ENCODE data around the gene EIF5B. TPM values are rescaled to one million over a fixed set of nuclear protein-coding genes. Genes with fewer than 3 reads are reported as not detected.
"Not testable (repeated sequence)": the region's sequence is repeated elsewhere in the genome, so short reads cannot be mapped to it uniquely, and the experiment has no call there.

EIF5B gene, protein sequence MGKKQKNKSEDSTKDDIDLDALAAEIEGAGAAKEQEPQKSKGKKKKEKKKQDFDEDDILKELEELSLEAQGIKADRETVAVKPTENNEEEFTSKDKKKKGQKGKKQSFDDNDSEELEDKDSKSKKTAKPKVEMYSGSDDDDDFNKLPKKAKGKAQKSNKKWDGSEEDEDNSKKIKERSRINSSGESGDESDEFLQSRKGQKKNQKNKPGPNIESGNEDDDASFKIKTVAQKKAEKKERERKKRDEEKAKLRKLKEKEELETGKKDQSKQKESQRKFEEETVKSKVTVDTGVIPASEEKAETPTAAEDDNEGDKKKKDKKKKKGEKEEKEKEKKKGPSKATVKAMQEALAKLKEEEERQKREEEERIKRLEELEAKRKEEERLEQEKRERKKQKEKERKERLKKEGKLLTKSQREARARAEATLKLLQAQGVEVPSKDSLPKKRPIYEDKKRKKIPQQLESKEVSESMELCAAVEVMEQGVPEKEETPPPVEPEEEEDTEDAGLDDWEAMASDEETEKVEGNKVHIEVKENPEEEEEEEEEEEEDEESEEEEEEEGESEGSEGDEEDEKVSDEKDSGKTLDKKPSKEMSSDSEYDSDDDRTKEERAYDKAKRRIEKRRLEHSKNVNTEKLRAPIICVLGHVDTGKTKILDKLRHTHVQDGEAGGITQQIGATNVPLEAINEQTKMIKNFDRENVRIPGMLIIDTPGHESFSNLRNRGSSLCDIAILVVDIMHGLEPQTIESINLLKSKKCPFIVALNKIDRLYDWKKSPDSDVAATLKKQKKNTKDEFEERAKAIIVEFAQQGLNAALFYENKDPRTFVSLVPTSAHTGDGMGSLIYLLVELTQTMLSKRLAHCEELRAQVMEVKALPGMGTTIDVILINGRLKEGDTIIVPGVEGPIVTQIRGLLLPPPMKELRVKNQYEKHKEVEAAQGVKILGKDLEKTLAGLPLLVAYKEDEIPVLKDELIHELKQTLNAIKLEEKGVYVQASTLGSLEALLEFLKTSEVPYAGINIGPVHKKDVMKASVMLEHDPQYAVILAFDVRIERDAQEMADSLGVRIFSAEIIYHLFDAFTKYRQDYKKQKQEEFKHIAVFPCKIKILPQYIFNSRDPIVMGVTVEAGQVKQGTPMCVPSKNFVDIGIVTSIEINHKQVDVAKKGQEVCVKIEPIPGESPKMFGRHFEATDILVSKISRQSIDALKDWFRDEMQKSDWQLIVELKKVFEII
- 100 to 1,000 TPM; 102 to 111 (median 102) TPM for total RNA-seq

DNA sequence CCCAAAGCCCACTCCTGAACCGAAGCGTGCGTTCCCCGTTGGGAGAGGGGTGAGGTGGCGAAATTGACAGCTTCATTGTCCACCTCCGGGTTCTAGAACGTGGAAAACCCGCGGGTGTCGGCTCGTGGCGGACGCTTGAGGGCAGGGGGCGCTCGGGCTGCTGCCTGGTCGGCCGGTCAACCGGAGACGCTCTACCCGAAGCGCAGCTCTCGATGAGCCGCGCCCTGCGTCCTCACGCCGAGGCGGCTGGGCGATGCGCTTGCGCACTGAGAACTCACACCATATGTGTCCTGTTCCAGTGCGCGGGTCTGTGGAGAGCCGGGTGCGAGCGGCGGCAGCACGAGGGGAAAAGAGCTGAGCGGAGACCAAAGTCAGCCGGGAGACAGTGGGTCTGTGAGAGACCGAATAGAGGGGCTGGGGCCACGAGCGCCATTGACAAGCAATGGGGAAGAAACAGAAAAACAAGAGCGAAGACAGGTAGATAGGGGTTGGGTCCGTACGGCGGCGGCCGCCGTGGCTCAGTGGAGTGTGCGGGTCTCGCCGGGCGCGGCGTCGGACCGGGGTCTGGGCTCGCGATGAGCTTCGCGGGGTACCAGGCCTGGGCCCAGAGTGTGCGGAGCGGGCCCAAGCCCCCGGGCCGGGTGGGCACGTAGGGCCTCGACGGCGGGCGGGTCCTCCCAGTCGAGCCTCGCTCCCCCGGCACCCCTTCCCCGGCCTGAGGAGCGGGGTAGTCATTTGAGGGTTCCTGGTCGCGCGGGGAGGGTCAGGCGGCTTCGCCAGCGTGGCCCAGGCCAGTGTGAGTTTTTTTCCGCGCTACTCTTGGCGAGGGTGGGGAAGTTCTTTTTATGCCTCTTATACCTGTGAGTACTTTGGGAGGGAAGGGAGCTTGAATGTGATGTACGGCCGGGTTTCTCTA, at the start of gene EIF5B:
EIF5B (plus strand) TSS at position 277 of the 916 bp plus-strand sequence; CDS start at position 443, 166 bp downstream.
- Mint-ChIP-seq H3K4me3 (no peak within 1 kb of the TSS), H3K9me3 (no peaks in the 10 kb centered on the region), H3K27me3 (ENCODE audit: low read depth) (no peaks in the 10 kb centered on the region), H3K36me3 (ENCODE audit: insufficient read depth) (peaks cover 9% of the 10 kb centered on the region), H3K4me1 (ENCODE audit: low read depth) (peaks cover 58% of the 10 kb centered on the region)
- DNase-seq = peak; percentile 90
- ATAC-seq = peak; percentile 80 to 81

DNA sequence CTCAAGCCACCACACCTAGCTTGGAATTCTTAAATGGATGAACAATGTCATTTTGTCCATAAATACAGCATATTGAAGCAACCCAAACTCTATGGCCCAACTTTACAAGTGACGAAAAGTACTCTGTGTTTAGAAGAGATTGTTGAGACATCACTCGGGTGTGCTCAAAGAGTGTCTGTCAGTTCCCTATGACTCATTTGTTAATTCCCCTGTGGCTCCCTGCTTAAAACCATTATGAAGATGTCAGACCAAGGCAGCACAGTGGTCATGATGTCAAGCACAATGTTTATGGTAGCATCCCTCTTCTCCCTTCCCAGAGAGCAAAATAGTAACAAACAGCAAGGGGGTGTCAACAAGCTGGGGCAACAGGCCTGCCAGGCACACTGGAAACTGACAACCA, 39.2 kb upstream of the EIF5B start:
- peaks cover 25% of the 10 kb centered on the region for H3K36me3 Mint-ChIP-seq (ENCODE audit: insufficient read depth)
- ATAC-seq (no peak), DNase-seq (no peak)
- no peaks in the 10 kb centered on the region for H3K4me1 Mint-ChIP-seq (ENCODE audit: low read depth)
- H3K9me3 Mint-ChIP-seq = peaks cover 6% of the 10 kb centered on the region
- H3K27me3 Mint-ChIP-seq (ENCODE audit: low read depth) = no peaks in the 10 kb centered on the region
- H3K4me3 Mint-ChIP-seq = no peak overlapping the region

DNA sequence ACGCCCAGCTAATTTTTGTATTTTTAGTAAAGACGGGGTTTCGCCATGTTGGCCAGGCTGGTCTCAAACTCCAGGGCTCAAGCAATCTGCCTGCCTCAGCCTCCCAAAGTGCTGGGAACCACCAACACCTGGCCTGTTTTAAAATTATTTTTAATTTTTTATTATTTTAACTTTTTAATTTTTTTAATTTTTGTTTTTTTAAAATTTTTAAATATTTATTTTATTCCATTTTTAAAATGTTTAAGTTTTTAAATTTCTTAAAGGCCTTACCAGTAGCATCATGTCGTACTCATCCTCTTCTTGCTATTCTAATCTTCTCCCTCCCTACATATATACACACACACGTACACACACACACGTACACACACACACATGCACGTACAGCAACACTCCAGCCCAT, 37.6 kb upstream of the EIF5B start:
- H3K36me3 Mint-ChIP-seq (ENCODE audit: insufficient read depth) = peaks cover 33% of the 10 kb centered on the region
- H3K4me3 Mint-ChIP-seq = no peak overlapping the region
- DNase-seq (no peak), ATAC-seq (no peak)
- no peaks in the 10 kb centered on the region for H3K4me1 Mint-ChIP-seq (ENCODE audit: low read depth)
- H3K27me3 Mint-ChIP-seq (ENCODE audit: low read depth) = no peaks in the 10 kb centered on the region
- H3K9me3 Mint-ChIP-seq = peaks cover 6% of the 10 kb centered on the region

DNA sequence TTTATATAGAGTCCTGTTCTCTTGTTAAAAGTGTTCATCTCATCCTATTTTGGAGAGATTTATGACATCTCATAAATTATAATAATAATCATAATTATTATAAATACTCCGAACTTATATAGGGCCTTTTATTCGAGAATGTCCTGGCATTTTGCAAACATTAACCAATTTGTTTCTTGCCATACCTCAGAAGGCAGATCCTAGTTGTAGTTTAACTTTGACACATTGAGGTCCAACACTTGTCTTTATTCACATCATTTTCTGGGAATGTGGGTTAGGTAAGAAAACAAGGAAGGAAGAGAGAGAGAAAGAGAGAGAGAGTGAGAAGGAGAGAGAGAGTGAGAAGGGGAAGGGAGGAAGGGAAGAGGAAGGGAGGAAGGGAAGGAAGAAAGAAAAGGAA, 36.1 kb upstream of the EIF5B start, which contains the start of gene LYG1:
LYG1 (minus strand) TSS at position 101 of the 400 bp plus-strand sequence. CDS start 5,527 bp downstream, outside the sequence.
- not testable (repeated sequence) for DNase-seq

DNA sequence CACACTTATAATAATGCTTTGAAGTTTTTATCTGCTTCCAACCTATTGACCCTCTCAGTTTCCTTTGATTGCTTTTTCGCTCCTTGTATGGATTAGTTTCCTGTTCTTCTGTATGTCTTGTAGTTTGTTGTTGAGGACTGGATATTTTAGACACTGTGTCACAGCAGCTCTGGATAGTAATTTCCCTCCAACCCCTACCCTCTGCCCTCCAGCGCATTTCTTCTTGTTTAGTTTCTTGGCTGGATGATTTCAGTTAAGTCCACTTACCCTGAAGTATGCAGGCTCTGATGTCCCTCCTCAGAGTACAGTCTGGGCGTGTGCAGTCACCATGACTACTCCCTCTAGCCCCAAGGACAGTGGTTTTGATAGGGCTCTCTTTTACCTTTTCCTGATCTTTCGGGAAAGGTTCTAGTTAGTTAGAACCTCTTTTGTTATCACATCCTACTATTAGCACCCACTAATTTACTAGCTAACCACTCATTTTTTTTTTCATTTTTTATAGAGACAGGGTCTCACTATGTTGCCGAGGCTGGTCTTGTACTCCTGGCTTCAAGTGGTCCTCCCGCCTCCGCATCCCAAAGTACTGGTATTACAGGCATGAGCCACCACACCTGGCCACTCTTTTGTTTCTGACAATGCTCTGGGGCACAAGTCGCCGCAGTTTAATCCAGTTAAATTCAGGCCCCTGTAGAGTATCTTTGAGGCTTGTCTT, 19.9 kb upstream of the EIF5B start:
- DNase-seq = no peak
- Mint-ChIP-seq H3K36me3 (ENCODE audit: insufficient read depth) (peaks cover 41% of the 10 kb centered on the region), H3K4me1 (ENCODE audit: low read depth) (no peaks in the 10 kb centered on the region), H3K9me3 (peaks cover 6% of the 10 kb centered on the region), H3K4me3 (no peak overlapping the region), H3K27me3 (ENCODE audit: low read depth) (no peaks in the 10 kb centered on the region)
- no peak for ATAC-seq

More for the DNA sequence above, 36.1 kb upstream of the EIF5B start, which contains the start of gene LYG1:
- not testable (repeated sequence) for H3K4me3 Mint-ChIP-seq; H3K4me1 Mint-ChIP-seq (ENCODE audit: low read depth); H3K9me3 Mint-ChIP-seq; H3K27me3 Mint-ChIP-seq (ENCODE audit: low read depth); ATAC-seq
- peaks cover 32% of the 10 kb centered on the region for H3K36me3 Mint-ChIP-seq (ENCODE audit: insufficient read depth)

DNA sequence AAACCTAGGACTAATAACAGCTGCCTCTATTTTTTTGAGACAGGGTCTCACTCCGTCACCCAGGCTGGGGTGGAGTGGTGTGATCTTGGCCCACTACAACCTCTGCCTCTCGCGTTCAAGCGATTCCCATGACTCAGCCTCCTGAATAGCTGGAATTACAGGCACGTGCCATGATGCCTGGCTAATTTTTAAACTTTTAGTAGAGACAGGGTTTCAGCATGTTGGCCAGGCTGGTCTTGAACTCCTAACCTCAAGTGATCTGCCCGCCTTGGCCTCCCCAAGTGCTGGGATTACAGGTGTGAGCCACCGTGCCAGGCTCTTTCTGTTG, 19.4 kb upstream of the EIF5B start:
- not testable (repeated sequence) for H3K4me1 Mint-ChIP-seq (ENCODE audit: low read depth); DNase-seq; H3K9me3 Mint-ChIP-seq; ATAC-seq; H3K4me3 Mint-ChIP-seq; H3K27me3 Mint-ChIP-seq (ENCODE audit: low read depth)
- H3K36me3 Mint-ChIP-seq (ENCODE audit: insufficient read depth) = peaks cover 41% of the 10 kb centered on the region

DNA sequence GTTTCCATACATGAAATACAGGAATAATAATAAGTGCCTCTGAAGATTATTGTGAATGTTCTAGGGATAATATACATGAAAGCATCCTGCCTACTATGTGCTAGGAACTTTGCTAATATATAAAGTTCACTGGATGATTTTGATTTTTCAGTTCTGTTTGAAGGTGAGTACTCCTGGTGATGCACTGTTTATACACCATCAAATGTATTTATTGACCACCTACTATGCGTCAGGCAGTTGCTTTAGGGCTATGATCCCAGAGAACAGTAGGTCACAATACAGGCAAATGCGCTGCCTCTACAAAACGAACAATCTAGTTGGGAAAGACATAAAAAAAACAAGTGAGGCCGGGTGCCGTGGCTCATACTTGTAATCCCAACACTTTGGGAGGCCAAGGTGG, 11.8 kb upstream of the EIF5B start:
- DNase-seq (no peak), ATAC-seq (no peak)
- Mint-ChIP-seq H3K4me3 (no peak overlapping the region), H3K36me3 (ENCODE audit: insufficient read depth) (peaks cover 43% of the 10 kb centered on the region), H3K4me1 (ENCODE audit: low read depth) (peaks cover 4% of the 10 kb centered on the region), H3K27me3 (ENCODE audit: low read depth) (no peaks in the 10 kb centered on the region), H3K9me3 (no peaks in the 10 kb centered on the region)

DNA sequence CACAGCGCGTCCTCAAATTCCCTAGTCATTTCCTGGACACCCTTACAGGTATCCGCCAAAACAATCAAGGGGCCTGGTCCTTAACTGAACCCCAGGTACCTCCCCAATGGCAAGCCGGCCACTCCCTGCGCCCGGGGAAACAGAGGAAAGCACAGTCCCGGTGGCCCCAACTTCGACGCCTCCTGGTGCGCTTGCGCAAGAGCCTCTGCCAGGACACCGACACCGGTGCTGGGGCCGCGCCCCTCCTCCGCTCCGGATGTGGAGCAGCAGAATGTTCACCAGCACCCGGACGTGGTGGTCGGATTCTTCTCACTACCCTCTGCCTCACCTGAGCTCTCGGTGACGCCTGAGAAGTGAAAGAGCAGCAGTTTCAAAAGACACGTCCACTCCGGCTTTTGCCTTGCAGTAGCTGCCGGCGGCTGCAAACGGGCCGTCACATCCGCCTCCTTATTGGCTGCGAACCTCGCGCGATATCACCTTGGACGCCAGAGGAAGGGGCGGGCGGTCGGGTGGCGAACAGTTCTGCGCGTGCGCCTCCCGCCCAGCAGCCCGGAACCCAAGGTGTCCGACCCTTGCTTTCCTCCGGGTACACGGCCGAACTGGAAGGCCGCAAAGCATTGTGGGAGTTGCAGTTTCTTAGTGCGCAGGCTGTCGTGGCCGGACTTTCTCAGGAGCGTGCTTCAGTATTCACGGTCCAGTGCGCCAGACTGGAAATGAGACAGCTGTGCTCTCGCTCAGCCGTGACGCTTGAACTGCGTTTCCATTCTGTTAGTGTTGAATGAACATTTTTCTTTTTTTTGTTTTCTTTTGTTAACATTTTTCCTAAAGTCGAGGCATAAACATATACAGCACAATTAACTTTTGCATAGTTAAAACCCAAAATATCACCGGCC, 1.0 kb upstream of the EIF5B start, which contains the start of gene TXNDC9:
TXNDC9 (minus strand) TSS at position 423 of the 893 bp plus-strand sequence. CDS start 3,123 bp downstream, outside the sequence.
- DNase-seq (peak; percentile 95), ATAC-seq (peak; percentile 80 to 83)
- no peak within 1 kb of the TSS for H3K4me3 Mint-ChIP-seq
- H3K27me3 Mint-ChIP-seq (ENCODE audit: low read depth) = no peaks in the 10 kb centered on the region
- H3K36me3 Mint-ChIP-seq (ENCODE audit: insufficient read depth) = peaks cover 14% of the 10 kb centered on the region
- H3K9me3 Mint-ChIP-seq = no peaks in the 10 kb centered on the region
- H3K4me1 Mint-ChIP-seq (ENCODE audit: low read depth) = peaks cover 51% of the 10 kb centered on the region

DNA sequence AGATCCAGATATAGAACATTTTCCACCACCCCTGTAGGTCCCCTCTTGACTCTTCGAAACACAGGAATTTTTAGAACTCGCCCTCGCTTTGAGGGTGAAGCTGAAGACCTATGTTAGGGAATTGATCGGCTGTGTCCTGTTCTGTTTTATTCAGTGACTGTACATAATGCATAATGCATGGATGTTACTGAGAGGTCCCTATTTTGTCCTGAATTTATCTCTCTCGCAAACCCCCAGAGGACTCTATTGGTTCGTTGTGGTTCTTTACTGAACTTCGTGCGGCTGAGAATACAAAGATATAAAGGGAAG, 431 bp upstream of the EIF5B start:
- H3K4me3 Mint-ChIP-seq = no peak overlapping the region
- no peak for DNase-seq
- no peaks in the 10 kb centered on the region for H3K27me3 Mint-ChIP-seq (ENCODE audit: low read depth)
- no peaks in the 10 kb centered on the region for H3K9me3 Mint-ChIP-seq
- peaks cover 14% of the 10 kb centered on the region for H3K36me3 Mint-ChIP-seq (ENCODE audit: insufficient read depth)
- peaks cover 54% of the 10 kb centered on the region for H3K4me1 Mint-ChIP-seq (ENCODE audit: low read depth)
- peak; percentile 1 to 5 for ATAC-seq

DNA sequence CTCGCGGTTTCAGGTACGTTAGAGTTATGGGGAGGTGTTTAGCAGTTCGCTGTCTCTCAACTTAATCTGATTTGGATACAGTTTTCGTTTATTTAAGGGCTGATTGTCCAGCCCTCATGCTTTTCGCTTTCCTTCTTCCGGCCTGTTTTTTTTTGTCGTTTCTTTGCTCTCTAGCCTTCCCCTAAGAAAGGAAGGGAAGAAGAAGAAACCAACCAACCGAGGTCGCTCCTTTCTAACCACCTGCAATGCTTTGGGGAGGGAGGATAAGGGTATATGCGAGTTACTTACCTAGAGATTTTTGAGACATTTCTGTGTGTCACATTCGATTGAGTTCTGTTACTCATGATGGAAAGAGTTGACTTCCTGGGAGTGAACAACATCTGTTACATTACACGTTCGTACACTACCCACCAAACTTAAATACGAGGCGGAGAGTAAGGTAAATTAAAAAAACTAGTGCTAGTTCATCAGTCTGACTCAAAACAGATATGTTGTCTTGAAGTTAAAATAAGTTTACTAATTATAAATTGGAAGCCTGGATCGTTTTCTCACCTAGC, 918 bp downstream of the EIF5B start:
- Mint-ChIP-seq H3K4me3 (no peak overlapping the region), H3K27me3 (ENCODE audit: low read depth) (no peaks in the 10 kb centered on the region), H3K9me3 (no peaks in the 10 kb centered on the region), H3K36me3 (ENCODE audit: insufficient read depth) (peaks cover 3% of the 10 kb centered on the region), H3K4me1 (ENCODE audit: low read depth) (peaks cover 58% of the 10 kb centered on the region)
- DNase-seq (no peak), ATAC-seq (no peak)

DNA sequence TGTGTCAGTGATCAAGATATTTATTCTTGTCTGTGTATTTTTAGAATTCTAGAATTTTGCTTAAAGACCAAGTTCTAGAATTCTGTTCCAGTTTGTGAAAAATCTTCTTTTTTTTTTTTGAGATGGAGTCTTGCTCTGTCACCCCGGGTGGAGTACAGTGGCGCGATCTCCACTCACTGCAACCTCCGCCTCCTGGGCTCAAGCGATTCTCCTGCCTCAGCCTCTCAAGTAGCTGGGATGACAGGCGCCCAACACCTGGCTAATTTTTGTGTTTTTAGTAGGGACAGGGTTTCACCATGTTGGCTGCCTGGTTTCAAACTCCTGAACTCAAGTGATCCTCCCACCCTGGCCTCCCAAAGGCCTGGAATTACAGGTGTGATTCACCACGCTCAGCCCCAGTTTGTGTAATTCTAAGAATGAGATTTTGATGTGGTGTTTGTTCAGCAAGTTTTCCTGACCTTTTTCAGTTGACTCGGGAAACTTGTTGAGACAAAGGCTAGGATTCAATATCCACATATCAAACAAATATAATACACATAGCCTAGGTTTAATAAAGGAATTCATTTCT, 3.6 kb downstream of the EIF5B start:
- peaks cover 2% of the 10 kb centered on the region for H3K36me3 Mint-ChIP-seq (ENCODE audit: insufficient read depth)
- ATAC-seq = no peak
- no peaks in the 10 kb centered on the region for H3K27me3 Mint-ChIP-seq (ENCODE audit: low read depth)
- no peak overlapping the region for H3K4me3 Mint-ChIP-seq
- DNase-seq = no peak
- peaks cover 44% of the 10 kb centered on the region for H3K4me1 Mint-ChIP-seq (ENCODE audit: low read depth)
- H3K9me3 Mint-ChIP-seq = no peaks in the 10 kb centered on the region

DNA sequence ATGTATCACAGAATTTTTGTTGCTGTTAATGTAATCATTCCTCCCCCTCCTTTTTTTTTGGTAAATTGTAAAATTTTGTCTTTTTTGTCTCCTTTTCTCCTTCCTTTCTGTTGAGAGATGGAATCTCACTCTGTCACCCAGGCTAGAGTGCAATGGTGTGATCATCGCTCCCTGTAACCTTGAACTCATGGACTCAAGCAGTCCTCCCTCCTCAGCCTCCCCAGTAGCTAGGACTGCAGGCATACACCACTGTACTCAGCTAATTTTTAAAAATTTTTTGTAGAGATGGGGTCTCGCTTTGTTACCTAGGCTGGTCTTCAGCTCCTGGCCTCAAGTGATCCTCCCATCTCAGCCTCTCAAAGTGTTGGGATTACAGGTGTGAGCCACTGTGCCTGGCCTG, 5.3 kb downstream of the EIF5B start:
- DNase-seq (no peak), ATAC-seq (no peak)
- Mint-ChIP-seq H3K4me1 (ENCODE audit: low read depth) (peaks cover 51% of the 10 kb centered on the region), H3K4me3 (no peak overlapping the region), H3K27me3 (ENCODE audit: low read depth) (no peaks in the 10 kb centered on the region), H3K36me3 (ENCODE audit: insufficient read depth) (peaks cover 8% of the 10 kb centered on the region), H3K9me3 (no peaks in the 10 kb centered on the region)

Data from activated T-cell treated with anti-CD3 and anti-CD28 coated beads, Interleukin-2, amount 50 U/mL, for 4 hours (primary cell).